C4-2B (cell line): ENCODE results near the gene FCHSD2.

Experiments used
- CTCF ChIP-seq: fragments of 450-650 bp; conservative IDR thresholded peaks from 2 replicates; pipeline ENCODE4 v1.5.1; 2017; ENCODE audit warnings: mild to moderate bottlenecking
- ZFX ChIP-seq: fragments of 450-650 bp; IDR thresholded peaks from 2 replicates; pipeline ENCODE4 v1.6.1; 2017

DNA sequence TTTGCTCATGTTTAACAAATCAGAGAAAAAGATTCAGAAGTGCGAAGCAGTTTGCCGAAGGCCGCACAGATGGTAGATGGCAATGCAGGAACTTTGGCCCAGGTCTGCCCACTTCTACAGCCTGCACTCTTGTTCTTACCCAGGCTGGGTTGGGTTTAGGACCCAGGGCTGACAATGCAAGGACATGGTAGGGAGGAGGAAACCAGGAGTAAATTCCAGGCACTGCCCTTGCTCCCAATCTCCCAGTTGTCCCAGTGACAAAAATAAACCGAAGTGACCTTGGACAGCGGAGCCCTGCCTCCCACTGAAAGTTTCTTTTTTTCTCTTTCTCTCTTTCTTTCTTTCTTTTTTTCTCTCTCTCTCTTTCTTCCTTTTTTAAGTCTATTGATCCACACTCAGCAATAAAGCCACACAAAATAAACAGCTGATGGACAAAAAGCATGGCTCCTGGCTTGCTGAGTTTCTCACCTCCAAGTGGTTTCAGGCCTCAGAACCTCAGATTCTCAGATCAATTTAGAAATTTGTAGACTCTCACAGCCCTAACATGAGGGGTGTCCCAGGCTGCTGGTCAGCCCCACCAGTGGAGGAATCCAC lies 33.5 kb upstream of the FCHSD2 start:
- TF ChIP-seq CTCF (no peak), ZFX (no peak)
